Measurements from ENCODE around the gene LAMC3.

The LAMC3 gene

DNA sequence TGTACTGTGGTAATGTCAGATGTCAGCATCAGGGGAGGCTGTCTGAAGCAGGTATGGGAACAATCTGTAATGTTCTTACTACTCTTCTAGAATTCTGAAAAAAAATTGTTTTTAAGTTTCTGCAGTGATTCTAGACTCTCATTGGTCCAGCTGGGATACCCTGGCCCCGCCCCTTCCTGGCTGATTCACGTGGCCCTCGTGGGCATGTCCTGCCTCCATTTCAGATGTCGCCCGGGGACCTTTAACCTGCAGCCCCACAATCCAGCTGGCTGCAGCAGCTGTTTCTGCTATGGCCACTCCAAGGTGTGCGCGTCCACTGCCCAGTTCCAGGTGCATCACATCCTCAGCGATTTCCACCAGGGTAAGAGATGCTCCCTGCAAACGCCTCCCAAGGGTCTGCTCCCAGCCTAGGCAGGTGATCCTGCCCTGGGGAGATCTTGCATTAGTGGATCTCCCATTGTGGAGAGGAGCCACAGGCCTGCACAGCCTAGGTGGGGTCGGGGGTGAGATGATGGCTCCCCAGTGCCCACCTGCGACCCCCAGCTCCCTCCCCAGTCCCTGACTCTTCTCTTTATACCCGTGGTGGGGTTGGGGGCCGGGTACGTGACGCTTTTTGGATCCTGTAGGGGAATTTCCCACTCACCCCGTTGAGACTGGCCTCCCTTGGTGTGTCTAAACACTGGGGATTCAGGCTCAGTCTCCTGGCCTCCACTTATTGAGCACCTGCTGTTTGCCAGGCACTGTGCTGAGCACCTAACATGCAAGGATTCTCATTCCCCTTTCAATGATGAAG is 36.5 kb downstream of the LAMC3 start:
- DNase-seq (ENCODE audit: low spot score), result no peak

- DNase-seq (ENCODE audit: low spot score), result no peak
Observed at GRCh38 chr9:131046093-131046380, 37.1 kb downstream of the LAMC3 start.

- peak; percentile 62 for DNase-seq (ENCODE audit: low spot score)
Observed at GRCh38 chr9:131046581-131047202, 37.7 kb downstream of the LAMC3 start.

GRCh38 chr9:131048332-131048731 is 39.4 kb downstream of the LAMC3 start:
- no peak for DNase-seq (ENCODE audit: low spot score)

DNA sequence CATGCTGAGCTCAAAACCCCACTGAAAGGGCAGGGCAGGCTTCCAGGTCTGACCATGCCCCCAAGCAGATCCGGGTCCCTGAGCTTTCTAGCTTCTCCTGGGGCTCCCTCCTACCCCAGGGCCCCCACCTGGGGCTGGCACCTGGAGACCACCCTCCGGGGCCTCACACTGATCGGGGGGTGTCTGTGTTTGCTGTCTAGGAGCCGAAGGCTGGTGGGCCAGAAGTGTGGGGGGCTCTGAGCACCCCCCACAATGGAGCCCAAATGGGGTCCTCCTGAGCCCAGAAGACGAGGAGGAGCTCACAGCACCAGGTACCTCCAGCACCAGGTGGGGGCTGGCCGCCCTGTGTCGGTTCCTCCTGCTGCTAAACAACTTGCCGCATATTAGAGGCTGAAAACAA is 39.8 kb downstream of the LAMC3 start:
- no peak for DNase-seq (ENCODE audit: low spot score)

- DNase-seq (ENCODE audit: low spot score), result no peak
Observed at GRCh38 chr9:131049829-131050715, 41.1 kb downstream of the LAMC3 start.

GRCh38 chr9:131050831-131051230 is 41.9 kb downstream of the LAMC3 start:
- no peak for DNase-seq (ENCODE audit: low spot score)

GRCh38 chr9:131051592-131052517 is 42.9 kb downstream of the LAMC3 start:
- DNase-seq (ENCODE audit: low spot score), result no peak

GRCh38 chr9:131053896-131054295 is 44.9 kb downstream of the LAMC3 start:
- no peak for DNase-seq (ENCODE audit: low spot score)

- DNase-seq (ENCODE audit: low spot score), result no peak
Observed at GRCh38 chr9:131056781-131057506, 48.0 kb downstream of the LAMC3 start.

DNA sequence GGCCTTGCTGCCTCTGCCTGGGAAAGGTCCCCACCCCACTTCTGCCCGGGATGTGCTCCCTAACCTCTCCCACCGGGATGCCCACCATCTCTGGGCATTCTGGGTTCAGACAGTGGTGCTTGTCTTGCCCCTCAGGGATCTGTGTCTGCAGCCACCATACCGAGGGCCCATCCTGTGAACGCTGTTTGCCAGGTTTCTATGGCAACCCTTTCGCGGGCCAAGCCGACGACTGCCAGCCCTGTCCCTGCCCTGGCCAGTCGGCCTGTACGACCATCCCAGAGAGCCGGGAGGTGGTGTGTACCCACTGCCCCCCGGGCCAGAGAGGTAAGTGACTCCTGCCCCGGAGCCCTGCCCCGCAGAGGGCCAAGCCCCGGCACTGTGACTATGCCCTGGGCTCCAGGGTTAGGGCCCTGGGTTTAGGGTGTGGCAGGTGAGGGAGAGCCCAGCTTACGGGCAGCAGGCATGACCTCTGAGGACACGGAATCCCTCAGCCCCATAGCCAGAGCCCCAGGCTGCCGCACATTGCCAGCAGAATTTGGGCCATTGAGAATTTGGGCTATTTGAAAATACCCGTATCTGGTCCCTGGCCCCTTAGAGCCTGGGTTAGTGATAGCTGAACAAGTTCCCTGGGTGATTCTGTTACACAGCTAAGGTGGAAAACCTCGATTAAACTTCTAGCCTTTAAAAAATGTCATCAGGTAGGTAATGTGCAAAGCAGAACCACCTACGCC is 52.1 kb downstream of the LAMC3 start:
- no peak for DNase-seq (ENCODE audit: low spot score)

- no peak for DNase-seq (ENCODE audit: low spot score)
Observed at GRCh38 chr9:131062969-131063368, 54.0 kb downstream of the LAMC3 start.

DNA sequence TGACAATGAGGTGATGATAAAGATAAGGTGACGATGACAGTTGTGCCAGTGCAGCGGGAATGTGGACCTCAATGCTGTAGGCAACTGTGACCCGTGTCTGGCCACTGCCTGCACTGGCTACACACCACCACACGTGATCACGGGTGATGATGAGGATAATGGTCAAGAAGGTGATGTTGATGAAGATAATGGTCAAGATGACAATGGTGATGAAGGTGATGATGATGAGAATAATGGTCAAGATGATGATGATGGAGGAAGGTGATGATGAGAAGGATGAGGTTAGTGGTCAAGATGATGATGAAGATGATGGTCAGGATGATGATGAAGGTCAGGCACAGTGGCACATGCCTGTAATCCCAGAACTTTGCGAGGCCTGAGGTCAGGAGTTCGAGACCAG is 56.6 kb downstream of the LAMC3 start:
- no peak for DNase-seq (ENCODE audit: low spot score)

DNA sequence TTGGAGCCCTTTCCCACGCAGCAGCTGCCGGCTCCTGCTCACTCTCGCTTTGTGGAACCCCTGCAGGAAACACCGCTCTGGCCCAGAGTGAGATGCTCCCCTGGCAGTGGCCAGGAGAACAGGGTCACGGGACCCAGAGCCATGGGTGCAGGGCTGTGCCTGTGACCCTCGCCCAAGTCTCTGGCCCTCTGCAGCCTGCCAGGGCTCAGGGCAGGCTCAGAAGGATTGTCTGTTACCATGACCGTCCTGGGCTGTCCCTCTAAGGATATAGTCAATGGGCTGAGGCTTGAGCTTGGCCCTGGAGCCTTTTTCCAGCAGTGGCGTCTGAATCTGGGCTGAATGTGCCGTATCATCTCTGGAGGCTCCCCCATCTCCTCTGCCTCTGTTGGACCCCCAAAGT is 58.7 kb downstream of the LAMC3 start:
- DNase-seq (ENCODE audit: low spot score), result no peak

DNA sequence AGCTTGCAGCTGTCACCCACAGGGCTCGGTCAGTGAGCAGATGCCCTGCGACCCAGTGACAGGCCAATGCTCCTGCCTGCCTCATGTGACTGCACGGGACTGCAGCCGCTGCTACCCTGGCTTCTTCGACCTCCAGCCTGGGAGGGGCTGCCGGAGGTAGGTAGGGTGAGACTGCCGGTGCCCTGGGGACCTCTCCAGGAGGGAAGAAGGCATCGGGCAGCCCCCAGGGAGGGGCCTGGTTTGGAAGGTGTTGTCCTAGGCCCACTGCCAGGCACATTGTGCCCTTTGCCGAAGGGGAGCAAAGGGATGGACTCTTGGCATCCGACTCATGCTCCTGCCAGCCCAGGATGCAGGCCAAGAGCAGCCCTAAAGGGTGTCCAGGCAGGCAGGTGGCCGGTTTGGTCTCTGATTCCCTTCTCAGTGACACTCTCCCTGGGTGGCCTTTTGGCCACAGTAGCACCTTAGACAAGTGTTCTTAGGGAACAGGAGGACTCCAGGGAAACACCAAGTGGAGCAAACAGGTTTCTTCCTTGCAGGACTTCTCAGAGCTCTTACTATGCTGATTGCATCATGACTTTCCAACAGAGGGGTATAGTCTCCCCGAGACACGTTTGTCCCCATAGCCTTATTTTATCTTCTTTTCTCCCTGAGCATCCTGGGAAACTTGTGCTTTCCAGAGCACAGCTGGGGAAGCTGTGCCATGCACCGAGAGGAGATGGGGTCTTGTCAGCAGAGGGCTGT is 59.3 kb downstream of the LAMC3 start:
- DNase-seq (ENCODE audit: low spot score), result no peak

GRCh38 chr9:131069699-131070098 is 60.7 kb downstream of the LAMC3 start:
- DNase-seq (ENCODE audit: low spot score), result no peak

GRCh38 chr9:131072107-131072870 is 63.3 kb downstream of the LAMC3 start:
- no peak for DNase-seq (ENCODE audit: low spot score)

DNA sequence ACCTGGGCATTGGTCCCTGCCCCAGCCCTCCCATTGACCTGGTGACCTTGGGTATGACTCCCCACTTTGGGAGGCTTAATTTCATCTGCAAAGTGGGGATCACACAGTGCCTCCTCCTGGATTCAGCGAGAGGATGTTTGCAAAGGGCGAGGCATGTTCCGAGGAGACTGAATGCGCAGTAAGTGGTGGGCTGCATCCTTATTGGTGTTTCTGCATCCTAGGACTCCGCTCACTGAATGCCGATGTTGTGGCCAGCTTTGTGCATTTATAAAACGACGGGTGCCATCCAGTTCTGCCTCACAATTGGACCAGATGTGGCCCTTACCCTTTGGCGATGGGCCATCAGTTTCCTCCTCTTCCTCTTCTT is 63.9 kb downstream of the LAMC3 start:
- no peak for DNase-seq (ENCODE audit: low spot score)
